Mucosa of stomach (tissue), 1 donor: ENCODE measurements around the gene PRKX.
"Not testable (repeated sequence)": the region's sequence is repeated elsewhere in the genome, so short reads cannot be mapped to it uniquely, and the experiment has no call there.

ENCODE experiments used
- H3K27me3 ChIP-seq: one replicate; pipeline ENCODE4 v1.7.0; 2013; ENCODE audit warnings: mild to moderate bottlenecking, low read length; ENCODE audit not compliant: control insufficient read depth, insufficient read depth
- H3K36me3 ChIP-seq: one replicate; pipeline ENCODE4 v1.7.0; 2013; ENCODE audit warnings: low read length; ENCODE audit not compliant: control insufficient read depth, insufficient read depth
- H3K4me1 ChIP-seq: one replicate; pipeline ENCODE4 v1.7.0; 2013; ENCODE audit warnings: mild to moderate bottlenecking, low read length; ENCODE audit not compliant: control insufficient read depth, insufficient read depth
- H3K4me3 ChIP-seq: one replicate; pipeline ENCODE4 v1.7.0; 2013; ENCODE audit warnings: low read length
- H3K9ac ChIP-seq: one replicate; pipeline ENCODE4 v1.7.0; 2013; ENCODE audit warnings: mild to moderate bottlenecking, low read length, moderate library complexity
- H3K9me3 ChIP-seq: one replicate; pipeline ENCODE4 v1.7.0; 2013; ENCODE audit warnings: mild to moderate bottlenecking, low read length, moderate library complexity; ENCODE audit not compliant: control insufficient read depth
- donor health status: Pancreatic carcinoma.

The PRKX gene

DNA sequence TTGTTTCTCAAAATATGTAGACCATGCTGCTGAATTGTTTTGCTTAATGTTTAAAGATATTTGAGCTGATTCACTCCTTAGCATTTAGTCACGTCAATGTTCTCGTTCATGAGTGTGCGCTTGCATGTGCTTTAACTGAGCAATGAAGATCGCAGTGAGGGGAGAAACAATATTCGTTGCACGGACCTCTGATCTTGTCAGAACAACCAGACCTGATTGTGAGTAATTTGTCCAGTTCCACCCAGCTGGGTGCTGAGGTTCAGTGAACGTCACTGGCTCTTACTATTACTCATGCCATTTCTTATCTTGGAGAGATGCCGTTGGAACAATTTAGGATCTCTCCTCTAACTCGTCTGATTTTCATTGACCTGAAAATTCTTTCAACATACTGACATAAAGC is 15.0 kb upstream of the PRKX start:
- H3K36me3 ChIP-seq, result no peaks in the 10 kb centered on the region
- H3K4me3 ChIP-seq, result no peak overlapping the region
- no peaks in the 10 kb centered on the region for H3K9me3 ChIP-seq
- no peaks in the 10 kb centered on the region for H3K4me1 ChIP-seq
- no peaks in the 10 kb centered on the region for H3K27me3 ChIP-seq
- H3K9ac ChIP-seq, result no peak overlapping the region

DNA sequence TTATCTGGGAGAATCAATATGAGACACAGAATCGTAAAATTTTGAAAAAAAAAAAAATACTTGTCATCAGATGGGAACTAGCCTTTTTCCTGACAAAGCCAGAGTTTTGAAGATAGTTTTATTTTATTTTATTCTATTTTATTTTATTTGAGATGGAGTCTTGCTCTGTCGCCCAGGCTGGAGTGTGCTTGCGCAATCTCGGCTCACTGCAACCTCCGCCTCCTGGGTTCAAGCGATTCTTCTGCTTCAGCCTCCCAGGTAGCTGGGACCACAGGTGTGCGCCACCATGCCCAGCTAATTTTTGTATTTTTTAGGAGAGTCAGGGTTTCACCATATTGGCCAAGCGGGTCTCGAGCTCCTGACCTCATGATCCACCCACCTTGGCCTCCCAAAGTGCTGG is 10.0 kb upstream of the PRKX start:
- not testable (repeated sequence) for H3K9ac ChIP-seq, H3K9me3 ChIP-seq, H3K36me3 ChIP-seq, H3K4me3 ChIP-seq, H3K27me3 ChIP-seq, H3K4me1 ChIP-seq

GRCh38 chrX:3717742-3718420 is 4.4 kb upstream of the PRKX start:
- no peaks in the 10 kb centered on the region for H3K36me3 ChIP-seq
- H3K4me1 ChIP-seq, result no peaks in the 10 kb centered on the region
- H3K9ac ChIP-seq, result no peak overlapping the region
- H3K27me3 ChIP-seq, result no peaks in the 10 kb centered on the region
- H3K9me3 ChIP-seq, result no peaks in the 10 kb centered on the region
- no peak overlapping the region for H3K4me3 ChIP-seq

- H3K4me1 ChIP-seq, result peaks cover 7% of the 10 kb centered on the region
- H3K9ac ChIP-seq, result no peak overlapping the region
- H3K9me3 ChIP-seq, result no peaks in the 10 kb centered on the region
- H3K4me3 ChIP-seq, result no peak overlapping the region
- no peaks in the 10 kb centered on the region for H3K36me3 ChIP-seq
- no peaks in the 10 kb centered on the region for H3K27me3 ChIP-seq
Measured at GRCh38 chrX:3715921-3716320, 2.5 kb upstream of the PRKX start.

DNA sequence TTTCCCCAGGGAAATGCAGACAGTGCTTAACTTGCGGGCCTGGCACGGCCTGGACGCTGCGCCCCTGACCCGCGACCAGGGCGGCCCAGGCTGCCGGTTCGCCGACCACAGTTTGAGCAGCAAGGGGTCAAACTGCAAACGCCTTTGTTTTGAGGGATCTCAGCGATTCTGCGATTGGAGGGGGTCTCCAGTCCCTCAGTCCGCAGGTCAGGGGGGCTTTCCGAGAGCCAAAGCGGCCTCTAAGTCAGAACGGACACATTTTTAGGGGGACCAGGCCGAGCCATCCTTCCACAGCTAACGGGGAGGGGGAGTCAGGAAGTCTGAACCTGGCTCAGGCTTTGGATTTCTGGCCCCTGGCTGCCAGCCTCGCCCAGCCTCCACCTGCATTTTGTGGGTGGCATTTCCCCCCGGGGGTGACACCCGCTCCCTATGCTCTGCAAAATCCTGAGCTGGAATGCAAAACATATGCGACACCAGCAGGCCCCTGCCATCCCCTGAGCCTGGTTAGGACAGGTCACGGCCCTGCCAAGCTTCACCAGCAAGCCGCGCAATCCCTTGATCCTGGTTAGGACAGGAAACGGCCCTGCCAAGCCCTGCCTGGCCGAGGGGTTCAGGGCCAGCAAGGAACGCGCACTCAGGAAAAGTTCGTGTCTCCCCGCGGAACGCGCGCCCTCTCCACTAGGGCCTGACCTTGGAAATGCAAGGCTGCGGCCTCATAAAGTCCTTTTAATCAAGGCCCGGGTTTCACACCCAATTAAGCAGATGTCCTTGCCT is 1.4 kb upstream of the PRKX start:
- H3K36me3 ChIP-seq, H3K9me3 ChIP-seq, H3K9ac ChIP-seq, H3K4me3 ChIP-seq, H3K27me3 ChIP-seq, H3K4me1 ChIP-seq: not testable (repeated sequence)

DNA sequence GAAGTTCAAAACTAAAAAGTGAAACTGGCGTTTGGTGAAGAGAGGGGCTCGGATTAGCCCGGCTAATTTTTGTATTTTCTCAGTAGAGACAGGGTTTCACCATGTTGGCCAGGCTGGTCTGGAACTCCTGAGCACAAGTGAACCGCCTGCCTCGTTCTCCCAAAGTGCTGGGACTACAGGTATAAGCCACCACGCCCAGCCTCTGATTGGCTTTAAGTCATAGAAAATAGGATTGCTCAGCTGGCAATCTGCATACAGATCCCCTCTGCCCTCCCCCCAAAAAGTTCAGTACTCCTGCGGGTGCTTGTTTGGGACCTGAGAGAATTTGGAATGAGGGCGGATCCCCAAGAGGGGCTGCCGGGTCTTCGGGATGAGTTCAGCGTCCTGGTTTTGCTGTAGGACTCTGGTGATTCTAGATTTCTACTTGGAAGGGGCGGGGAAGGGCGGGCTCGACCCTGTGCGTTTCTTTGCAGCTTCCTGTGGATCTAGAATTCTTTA is 537 bp upstream of the PRKX start:
- no peak overlapping the region for H3K4me3 ChIP-seq
- H3K9me3 ChIP-seq, result no peaks in the 10 kb centered on the region
- H3K9ac ChIP-seq, result peak overlapping the region; percentile 43
- no peaks in the 10 kb centered on the region for H3K36me3 ChIP-seq
- no peaks in the 10 kb centered on the region for H3K27me3 ChIP-seq
- H3K4me1 ChIP-seq, result peaks cover 7% of the 10 kb centered on the region

GRCh38 chrX:3712870-3713224 is 602 bp downstream of the PRKX start:
- Histone ChIP-seq H3K36me3 (no peaks in the 10 kb centered on the region), H3K4me3 (peak overlapping the region; percentile 31), H3K4me1 (peaks cover 7% of the 10 kb centered on the region), H3K9me3 (no peaks in the 10 kb centered on the region), H3K27me3 (no peaks in the 10 kb centered on the region), H3K9ac (peak overlapping the region; percentile 50)

DNA sequence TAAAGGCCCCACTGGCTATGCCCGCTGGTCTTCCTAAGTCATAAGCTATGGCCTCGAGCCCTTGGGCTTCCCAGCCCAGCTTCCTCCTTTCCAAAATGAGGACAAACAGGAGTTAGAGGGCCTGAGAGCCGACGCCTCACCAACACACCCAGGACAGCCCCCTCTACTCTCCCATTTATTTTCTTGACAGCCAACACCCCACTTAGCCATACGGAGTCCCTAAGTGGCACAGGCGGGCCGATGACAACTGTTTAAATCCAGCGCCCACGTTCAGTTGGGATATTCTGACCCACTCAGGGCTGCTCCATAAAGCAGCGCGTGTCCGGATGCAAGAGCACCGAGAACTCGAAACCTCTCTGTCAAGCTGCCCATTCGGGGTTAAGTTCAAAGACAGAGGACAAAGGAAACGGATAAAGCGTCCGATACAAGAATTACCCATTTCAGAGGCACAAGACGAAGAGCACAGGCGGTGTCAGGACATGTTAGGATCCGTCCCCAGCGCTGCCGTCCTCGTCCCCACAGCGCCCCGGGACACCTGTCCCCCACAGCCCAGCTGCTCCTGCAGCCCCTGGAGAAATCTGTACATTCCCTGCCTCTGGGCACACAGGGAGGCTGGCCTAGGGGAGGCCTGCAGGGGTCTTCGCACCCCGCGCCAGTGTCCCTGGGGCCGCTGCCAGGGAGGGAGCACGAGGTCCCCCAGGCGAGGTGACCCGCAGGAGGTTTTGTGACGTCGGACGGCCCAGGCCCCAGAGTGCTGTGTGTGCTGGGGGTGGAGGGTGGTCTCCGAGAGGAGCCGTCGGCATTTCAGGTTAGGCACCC is 1.2 kb downstream of the PRKX start:
- H3K4me1 ChIP-seq, result peaks cover 7% of the 10 kb centered on the region

GRCh38 chrX:3711331-3711917 is 2.0 kb downstream of the PRKX start:
- Histone ChIP-seq H3K9me3 (no peaks in the 10 kb centered on the region), H3K27me3 (no peaks in the 10 kb centered on the region), H3K4me1 (peaks cover 7% of the 10 kb centered on the region), H3K9ac (peak overlapping the region; percentile 50), H3K36me3 (no peaks in the 10 kb centered on the region), H3K4me3 (no peak overlapping the region)

More for the DNA sequence above, 1.2 kb downstream of the PRKX start:
- Histone ChIP-seq H3K9ac (peak overlapping the region; percentile 50), H3K36me3 (no peaks in the 10 kb centered on the region), H3K4me3 (peak overlapping the region; percentile 31), H3K9me3 (no peaks in the 10 kb centered on the region), H3K27me3 (no peaks in the 10 kb centered on the region)

GRCh38 chrX:3707673-3708274 is 5.7 kb downstream of the PRKX start:
- H3K36me3 ChIP-seq, H3K9me3 ChIP-seq, H3K4me1 ChIP-seq, H3K9ac ChIP-seq, H3K4me3 ChIP-seq, H3K27me3 ChIP-seq: not testable (repeated sequence)

- Histone ChIP-seq H3K36me3 (no peaks in the 10 kb centered on the region), H3K9ac (no peak overlapping the region), H3K4me1 (peaks cover 1% of the 10 kb centered on the region), H3K9me3 (no peaks in the 10 kb centered on the region), H3K4me3 (no peak overlapping the region), H3K27me3 (no peaks in the 10 kb centered on the region)
Measured at GRCh38 chrX:3706481-3706880, 7.0 kb downstream of the PRKX start.
